Activated CD4-positive, alpha-beta T cell treated with anti-CD3 and anti-CD28 coated beads, Interleukin-2, amount 10 ng/mL, durations not matched to agents 24 days and 14 days (primary cell): Measurements from ENCODE around the gene INMT. TPM values are rescaled to one million over a fixed set of nuclear protein-coding genes. Genes with fewer than 3 reads are reported as not detected.

Experiments used
- DNase-seq: peaks from one replicate; pipeline ENCODE4 v3.0.0; 2022
- H3K27ac Mint-ChIP-seq: one replicate; pipeline ENCODE4 v1.8.0; 2022; ENCODE audit warnings: mild to moderate bottlenecking, mixed read lengths
- H3K27me3 Mint-ChIP-seq: one replicate; pipeline ENCODE4 v1.8.0; 2022; ENCODE audit warnings: mixed read lengths
- H3K36me3 Mint-ChIP-seq: one replicate; pipeline ENCODE4 v1.8.0; 2022; ENCODE audit warnings: low read depth, mild to moderate bottlenecking, mixed read lengths
- H3K4me1 Mint-ChIP-seq: one replicate; pipeline ENCODE4 v1.8.0; 2021; ENCODE audit warnings: mixed read lengths
- H3K4me3 Mint-ChIP-seq: one replicate; pipeline ENCODE4 v1.8.0; 2022; ENCODE audit warnings: mild to moderate bottlenecking, moderate library complexity, mixed read lengths
- H3K9me3 Mint-ChIP-seq: one replicate; pipeline ENCODE4 v1.8.0; 2021; ENCODE audit warnings: mixed read lengths
- intact Hi-C: fragments of 100-400 bp; cut with micrococcal nuclease; formaldehyde crosslinking; loops from one replicate; pipeline ENCODE4 v1.15.1; 2023
- total RNA-seq: library from RNA; stranded (reverse); gene quantifications from 2 replicates; pipeline ENCODE4 v1.2.3, GENCODE V29; 2022

The INMT gene
- total RNA-seq, 1 donor from 2014 or later, result not detected

DNA sequence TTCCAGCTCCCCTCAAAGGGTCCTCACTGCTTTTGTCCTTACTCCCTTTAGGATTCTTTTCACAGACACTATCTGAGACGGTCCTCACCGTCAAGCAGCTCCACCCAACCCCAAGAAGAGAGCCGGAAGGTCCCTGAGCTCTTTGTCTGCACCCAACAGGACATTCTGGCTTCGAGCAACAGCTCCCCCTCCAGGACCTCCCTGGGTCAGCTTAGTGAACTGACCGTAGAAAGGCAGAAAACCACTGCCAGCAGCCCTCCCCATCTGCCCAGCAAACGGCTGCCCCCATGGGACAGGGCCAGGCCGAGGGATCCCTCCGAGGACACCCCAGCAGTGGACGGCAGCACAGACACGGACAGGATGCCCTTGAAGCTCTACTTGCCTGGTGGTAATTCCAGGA, 39.2 kb downstream of the INMT start:
- Mint-ChIP-seq H3K4me3 (no peak overlapping the region), H3K4me1 (peaks cover 10% of the 10 kb centered on the region), H3K36me3 (no peaks in the 10 kb centered on the region), H3K27ac (no peak overlapping the region), H3K9me3 (no peaks in the 10 kb centered on the region), H3K27me3 (no peaks in the 10 kb centered on the region)
- intact Hi-C loops, result no loop called here
- no peak for DNase-seq

DNA sequence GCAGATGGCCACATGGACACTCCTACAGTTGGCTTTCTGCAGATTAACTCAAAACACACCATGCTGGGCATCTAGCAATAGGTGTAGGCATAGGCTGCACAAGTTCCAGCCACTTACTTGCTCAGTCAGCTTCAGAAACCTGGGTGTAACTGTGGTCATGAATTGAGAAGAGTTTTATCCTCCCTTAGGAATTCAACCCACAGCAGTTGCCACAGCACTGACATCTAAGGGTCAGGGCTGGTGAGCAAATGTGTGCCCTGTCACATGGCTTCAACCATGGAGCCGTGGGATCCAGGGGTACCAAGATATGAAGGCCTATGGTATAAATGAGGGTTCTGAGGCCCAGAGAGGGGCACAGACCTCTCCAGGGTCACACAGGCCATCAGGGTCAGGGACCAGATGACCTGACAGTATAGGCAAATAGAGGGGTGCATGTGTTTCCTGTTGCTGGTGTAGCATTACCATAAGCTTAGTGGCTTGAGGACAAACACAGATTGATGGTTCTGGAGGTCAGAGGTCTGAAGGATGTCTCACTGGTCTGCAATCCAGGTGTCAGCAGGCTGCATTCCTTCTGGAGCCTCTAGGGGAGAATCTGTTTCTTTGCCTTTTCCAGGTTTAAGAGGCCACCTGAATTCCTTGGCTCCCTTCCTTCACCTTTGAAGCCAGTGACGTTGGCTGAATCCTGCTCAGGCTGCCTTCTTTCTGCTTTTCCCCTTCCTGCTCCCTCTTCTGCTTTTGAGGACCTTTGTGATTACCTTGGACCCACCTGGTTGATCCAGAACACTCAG, 43.4 kb downstream of the INMT start:
- intact Hi-C loops, result no loop called here
- Mint-ChIP-seq H3K4me3 (no peak overlapping the region), H3K9me3 (no peaks in the 10 kb centered on the region), H3K36me3 (no peaks in the 10 kb centered on the region), H3K27me3 (no peaks in the 10 kb centered on the region), H3K27ac (no peak overlapping the region), H3K4me1 (peaks cover 23% of the 10 kb centered on the region)
- DNase-seq, result no peak

DNA sequence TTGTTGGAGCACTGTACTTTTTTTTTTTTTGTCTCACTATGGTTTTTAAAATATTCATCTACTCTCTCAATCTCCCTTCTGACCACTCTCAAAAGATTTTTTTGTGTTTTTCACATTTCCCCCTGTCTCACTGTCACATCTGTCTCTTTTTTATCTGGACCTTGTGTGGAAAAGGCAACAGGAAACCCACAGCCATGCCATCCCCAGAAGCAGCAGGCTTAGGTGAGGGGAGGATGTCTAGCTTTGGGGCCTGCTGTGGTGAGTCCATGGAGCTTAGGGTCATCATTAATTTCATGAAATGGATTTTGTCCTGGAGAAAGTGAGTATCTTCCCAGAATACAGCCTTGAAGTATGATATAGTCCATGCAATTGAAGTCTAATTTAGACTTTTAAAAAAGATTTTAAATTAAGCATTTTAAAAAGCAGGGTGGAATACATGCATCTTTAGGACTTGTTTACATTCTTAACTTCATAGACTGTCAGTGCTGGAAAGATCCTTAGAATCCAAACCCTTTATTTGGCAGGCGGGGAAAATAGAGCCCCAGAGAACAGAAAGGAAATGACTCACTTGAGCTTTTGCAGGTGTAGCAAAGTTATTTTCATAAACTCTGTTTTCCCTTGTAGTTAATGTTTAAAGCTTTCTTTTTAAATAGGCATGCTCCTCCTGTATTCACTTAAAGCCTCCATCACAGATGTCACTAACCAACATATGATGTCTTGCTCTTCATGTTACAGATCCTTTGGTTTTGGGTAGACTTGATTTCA, 44.4 kb downstream of the INMT start:
- Mint-ChIP-seq H3K27me3 (no peaks in the 10 kb centered on the region), H3K4me3 (no peak overlapping the region), H3K9me3 (no peaks in the 10 kb centered on the region), H3K4me1 (peaks cover 23% of the 10 kb centered on the region), H3K27ac (peak overlapping the region; percentile 52), H3K36me3 (no peaks in the 10 kb centered on the region)
- no peak for DNase-seq
- intact Hi-C loops, result no loop called here

GRCh38 chr7:30797176-30798040, 45.5 kb downstream of the INMT start:
- H3K4me1 Mint-ChIP-seq, result peaks cover 23% of the 10 kb centered on the region
- peak overlapping the region; percentile 2 for H3K27ac Mint-ChIP-seq
- intact Hi-C loops, result no loop called here
- H3K36me3 Mint-ChIP-seq, result no peaks in the 10 kb centered on the region
- H3K4me3 Mint-ChIP-seq, result no peak overlapping the region
- DNase-seq, result peak; percentile 48
- no peaks in the 10 kb centered on the region for H3K27me3 Mint-ChIP-seq
- H3K9me3 Mint-ChIP-seq, result no peaks in the 10 kb centered on the region

DNA sequence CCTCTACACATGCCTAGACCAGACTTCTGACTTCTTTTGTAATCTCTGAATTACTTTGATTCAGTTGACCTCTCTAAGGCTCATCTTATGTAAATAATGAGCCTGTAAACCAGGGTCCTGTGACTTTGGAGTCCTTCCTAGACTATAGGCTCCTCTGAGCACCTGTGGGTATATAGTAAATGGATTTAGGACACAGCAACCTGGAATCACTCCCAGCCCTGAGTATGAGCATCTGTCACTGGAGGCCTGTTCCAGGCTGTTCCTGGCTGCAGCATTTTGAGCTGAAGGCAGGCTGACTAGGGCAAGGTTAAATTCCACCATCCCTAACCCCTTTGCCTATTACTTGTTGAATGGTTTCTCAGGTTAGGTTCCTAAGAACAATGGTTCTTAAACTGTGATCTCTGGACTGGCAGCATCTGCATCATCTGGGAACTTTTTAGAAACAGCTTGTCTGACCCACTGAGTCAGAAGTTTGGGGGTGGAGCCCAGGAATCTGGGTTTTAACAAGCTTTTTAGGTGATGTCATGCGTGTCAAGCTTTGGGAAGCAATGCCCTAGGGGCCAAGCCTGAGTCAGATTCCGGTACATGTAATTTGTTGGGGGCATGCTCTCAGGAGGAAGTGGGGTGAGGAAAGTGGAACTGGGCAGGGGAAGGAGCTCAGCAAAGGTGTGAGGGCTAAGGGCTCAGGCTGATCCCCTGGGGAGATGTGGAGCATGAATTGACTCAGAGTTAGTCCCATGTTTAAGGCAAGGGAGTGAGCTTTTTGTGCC, 47.5 kb downstream of the INMT start:
- intact Hi-C loops, result no loop called here
- H3K27ac Mint-ChIP-seq, result no peak overlapping the region
- H3K4me1 Mint-ChIP-seq, result peaks cover 23% of the 10 kb centered on the region
- H3K27me3 Mint-ChIP-seq, result no peaks in the 10 kb centered on the region
- H3K36me3 Mint-ChIP-seq, result no peaks in the 10 kb centered on the region
- H3K4me3 Mint-ChIP-seq, result no peak overlapping the region
- peak; percentile 53 for DNase-seq
- H3K9me3 Mint-ChIP-seq, result no peaks in the 10 kb centered on the region

- intact Hi-C loops, result loop anchor here (2.0 to 5.0 kb wide), 3 partner anchors 139 to 687 kb away; no protein-coding TSS in a partner anchor
- no peaks in the 10 kb centered on the region for H3K36me3 Mint-ChIP-seq
- no peaks in the 10 kb centered on the region for H3K9me3 Mint-ChIP-seq
- H3K4me1 Mint-ChIP-seq, result peaks cover 23% of the 10 kb centered on the region
- no peak overlapping the region for H3K27ac Mint-ChIP-seq
- no peaks in the 10 kb centered on the region for H3K27me3 Mint-ChIP-seq
- H3K4me3 Mint-ChIP-seq, result no peak overlapping the region
- DNase-seq, result no peak
These were observed 48.2 kb downstream of the INMT start for GRCh38 chr7:30799976-30800661.

DNA sequence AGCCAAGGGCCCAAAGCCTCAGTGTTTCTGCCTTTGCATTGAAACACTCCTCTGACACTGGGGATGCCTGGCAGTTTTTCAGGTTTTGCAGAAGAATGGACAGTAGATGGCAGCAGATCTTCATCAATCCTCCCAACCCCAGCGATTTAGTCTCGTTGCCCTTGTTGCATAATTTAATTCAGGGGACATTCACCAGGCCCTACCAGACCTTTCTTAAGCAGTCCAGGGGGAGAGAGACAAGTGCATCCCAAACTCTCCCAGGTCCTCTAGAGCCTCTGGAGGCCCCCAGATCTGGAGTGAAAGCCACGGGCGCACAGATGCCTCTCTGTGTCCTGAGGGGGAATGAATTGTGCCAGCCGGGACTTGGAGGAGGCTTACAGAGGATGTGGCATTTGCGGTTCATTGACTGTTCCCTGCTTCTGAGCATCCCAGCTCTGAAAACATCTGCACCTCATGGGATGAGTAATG, 48.9 kb downstream of the INMT start:
- no peaks in the 10 kb centered on the region for H3K9me3 Mint-ChIP-seq
- DNase-seq, result peak; percentile 82
- H3K27me3 Mint-ChIP-seq, result no peaks in the 10 kb centered on the region
- H3K4me3 Mint-ChIP-seq, result no peak overlapping the region
- intact Hi-C loops, result loop anchor here (2.0 to 5.0 kb wide), 3 partner anchors 138 to 686 kb away; no protein-coding TSS in a partner anchor
- no peaks in the 10 kb centered on the region for H3K36me3 Mint-ChIP-seq
- H3K4me1 Mint-ChIP-seq, result peaks cover 18% of the 10 kb centered on the region
- H3K27ac Mint-ChIP-seq, result no peak overlapping the region

DNA sequence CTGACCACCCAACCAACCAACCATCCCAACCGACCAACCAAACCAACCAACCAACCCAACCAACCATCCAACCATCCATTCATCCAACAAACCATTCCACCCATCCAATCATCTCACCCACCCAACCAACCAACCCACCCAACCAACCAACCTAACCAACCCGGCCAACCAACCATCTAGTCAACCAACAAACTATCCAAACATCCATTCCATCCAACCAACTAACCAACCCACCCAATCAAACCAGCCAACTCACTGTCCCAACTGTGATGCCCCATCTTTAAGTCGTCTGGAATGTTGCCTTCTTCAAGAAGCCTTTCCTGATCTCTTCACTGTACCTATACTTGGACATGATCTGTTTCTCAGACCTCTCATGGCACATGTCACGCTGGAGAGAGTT, 50.9 kb downstream of the INMT start:
- DNase-seq, result peak; percentile 40
- no peaks in the 10 kb centered on the region for H3K9me3 Mint-ChIP-seq
- no peak overlapping the region for H3K27ac Mint-ChIP-seq
- H3K36me3 Mint-ChIP-seq, result no peaks in the 10 kb centered on the region
- H3K4me3 Mint-ChIP-seq, result no peak overlapping the region
- H3K4me1 Mint-ChIP-seq, result no peaks in the 10 kb centered on the region
- H3K27me3 Mint-ChIP-seq, result no peaks in the 10 kb centered on the region
- intact Hi-C loops, result loop anchor here (5.0 kb wide), 1 partner anchor 684 kb away; no protein-coding TSS in a partner anchor

- Mint-ChIP-seq H3K27me3 (no peaks in the 10 kb centered on the region), H3K9me3 (no peaks in the 10 kb centered on the region), H3K4me1 (no peaks in the 10 kb centered on the region), H3K4me3 (no peak overlapping the region), H3K27ac (no peak overlapping the region), H3K36me3 (no peaks in the 10 kb centered on the region)
- intact Hi-C loops, result loop anchor here (5.0 kb wide), 1 partner anchor 683 kb away; no protein-coding TSS in a partner anchor
- no peak for DNase-seq
These were observed 52.2 kb downstream of the INMT start for GRCh38 chr7:30804078-30804661.

GRCh38 chr7:30805081-30805691, 53.3 kb downstream of the INMT start:
- intact Hi-C loops, result no loop called here
- DNase-seq, result peak; percentile 32
- Mint-ChIP-seq H3K9me3 (no peaks in the 10 kb centered on the region), H3K27ac (no peak overlapping the region), H3K36me3 (no peaks in the 10 kb centered on the region), H3K4me1 (no peaks in the 10 kb centered on the region), H3K4me3 (no peak overlapping the region), H3K27me3 (no peaks in the 10 kb centered on the region)

DNA sequence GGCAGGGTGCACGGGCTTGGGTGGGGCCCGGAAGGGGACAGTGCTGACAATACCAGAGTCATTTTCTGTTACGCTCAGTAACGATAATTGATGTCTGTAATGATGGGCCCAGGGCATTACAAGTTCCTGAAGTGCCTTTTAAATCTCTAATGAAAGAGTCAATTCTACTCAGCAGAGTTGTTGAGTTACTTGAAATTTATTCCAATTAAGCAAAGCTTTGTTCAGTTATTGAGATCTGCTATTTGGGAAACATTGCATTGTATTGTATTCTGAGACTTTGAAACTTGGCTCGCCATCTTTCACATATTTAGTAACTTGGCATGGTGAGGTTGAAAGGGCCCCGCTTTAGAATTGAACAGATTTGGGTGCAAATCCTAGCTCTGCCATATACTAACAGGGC, 54.0 kb downstream of the INMT start:
- H3K27me3 Mint-ChIP-seq, result no peaks in the 10 kb centered on the region
- H3K4me1 Mint-ChIP-seq, result no peaks in the 10 kb centered on the region
- no peak for DNase-seq
- no peaks in the 10 kb centered on the region for H3K36me3 Mint-ChIP-seq
- H3K9me3 Mint-ChIP-seq, result no peaks in the 10 kb centered on the region
- H3K4me3 Mint-ChIP-seq, result no peak overlapping the region
- intact Hi-C loops, result no loop called here
- no peak overlapping the region for H3K27ac Mint-ChIP-seq
